Measurements from ENCODE around the gene MATR3.

Gene MATR3

DNA sequence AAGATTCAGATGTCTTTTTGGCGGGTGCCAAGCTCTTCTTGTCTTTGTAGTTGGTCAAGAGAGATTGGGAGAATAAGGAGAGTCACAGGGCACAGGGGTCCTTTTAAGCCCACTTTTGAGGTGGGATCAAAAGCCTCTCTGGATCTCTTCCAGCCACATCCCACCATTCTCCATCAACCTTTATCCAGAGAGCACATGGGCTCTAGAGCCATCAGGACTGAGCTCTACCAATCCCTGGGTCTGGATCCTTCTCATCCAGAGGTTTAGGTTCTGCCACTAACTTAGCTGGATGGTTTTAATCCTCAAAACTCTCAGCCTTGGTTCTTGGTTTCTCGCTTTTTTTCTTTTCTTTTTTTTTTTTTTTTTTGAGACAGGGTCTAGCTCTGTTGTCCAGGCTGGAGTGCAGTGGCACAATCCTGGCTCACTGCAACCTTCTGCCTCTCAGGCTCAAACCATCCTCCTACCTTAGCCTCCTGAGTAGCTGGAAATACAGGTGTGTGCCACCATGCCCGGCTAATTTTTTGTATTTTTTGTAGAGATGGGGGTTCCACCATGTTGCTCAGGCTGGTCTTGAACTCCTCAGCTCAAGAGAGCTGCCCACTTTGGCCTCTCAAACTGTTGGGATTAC is 44.6 kb upstream of the MATR3 start:
- TF ChIP-seq, protein P1, sequence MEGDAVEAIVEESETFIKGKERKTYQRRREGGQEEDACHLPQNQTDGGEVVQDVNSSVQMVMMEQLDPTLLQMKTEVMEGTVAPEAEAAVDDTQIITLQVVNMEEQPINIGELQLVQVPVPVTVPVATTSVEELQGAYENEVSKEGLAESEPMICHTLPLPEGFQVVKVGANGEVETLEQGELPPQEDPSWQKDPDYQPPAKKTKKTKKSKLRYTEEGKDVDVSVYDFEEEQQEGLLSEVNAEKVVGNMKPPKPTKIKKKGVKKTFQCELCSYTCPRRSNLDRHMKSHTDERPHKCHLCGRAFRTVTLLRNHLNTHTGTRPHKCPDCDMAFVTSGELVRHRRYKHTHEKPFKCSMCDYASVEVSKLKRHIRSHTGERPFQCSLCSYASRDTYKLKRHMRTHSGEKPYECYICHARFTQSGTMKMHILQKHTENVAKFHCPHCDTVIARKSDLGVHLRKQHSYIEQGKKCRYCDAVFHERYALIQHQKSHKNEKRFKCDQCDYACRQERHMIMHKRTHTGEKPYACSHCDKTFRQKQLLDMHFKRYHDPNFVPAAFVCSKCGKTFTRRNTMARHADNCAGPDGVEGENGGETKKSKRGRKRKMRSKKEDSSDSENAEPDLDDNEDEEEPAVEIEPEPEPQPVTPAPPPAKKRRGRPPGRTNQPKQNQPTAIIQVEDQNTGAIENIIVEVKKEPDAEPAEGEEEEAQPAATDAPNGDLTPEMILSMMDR (IDR thresholded peaks at IDR 0.05; ENCODE audit: low read depth, low read length): no peak
- no peak for TF ChIP-seq EZH2phosphoT487 (IDR thresholded peaks at IDR 0.05; ENCODE audit: low read depth)
- Histone ChIP-seq H3K79me2 (ENCODE audit: low read length) (no peaks in the 10 kb centered on the region), H3K4me1 (ENCODE audit: low read length) (peaks cover 22% of the 10 kb centered on the region), H2AFZ (ENCODE audit: low read depth, low read length) (no peak overlapping the region), H3K4me2 (ENCODE audit: low read length) (no peak overlapping the region), H3K36me3 (replicated peaks; ENCODE audit: low read depth, low read length) (no peaks in the 10 kb centered on the region), H3K27me3 (ENCODE audit: low read depth, low read length) (no peaks in the 10 kb centered on the region), H3K4me3 (ENCODE audit: low read length) (no peak overlapping the region), H3K27ac (ENCODE audit: low read length) (no peak overlapping the region), H4K20me1 (ENCODE audit: insufficient read depth, low read length) (no peaks in the 10 kb centered on the region), H3K9ac (ENCODE audit: low read length) (no peak overlapping the region), H3K9me3 (ENCODE audit: insufficient read depth, low read length) (no peaks in the 10 kb centered on the region)

DNA sequence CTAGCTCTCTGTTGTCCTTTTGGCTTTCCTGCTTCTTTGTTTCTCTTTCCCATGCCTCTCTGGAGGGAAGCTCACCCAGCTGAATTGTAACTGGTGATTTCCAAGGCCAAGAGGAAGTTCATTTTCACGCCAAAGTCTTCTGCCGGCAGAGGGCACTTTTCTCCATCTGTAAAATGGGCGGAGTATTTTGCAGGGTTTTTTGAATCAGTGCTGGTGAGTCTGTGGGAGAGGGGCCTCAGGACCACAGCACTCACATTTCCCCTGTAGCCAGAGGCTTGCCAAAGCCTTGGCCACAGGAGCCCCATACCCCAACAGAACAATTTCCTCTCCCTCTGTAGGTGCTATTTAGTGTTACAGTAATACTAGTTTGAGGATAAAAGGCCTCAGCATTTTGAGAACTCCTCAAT is 42.3 kb upstream of the MATR3 start:
- Histone ChIP-seq H3K4me3 (ENCODE audit: low read length) (peak overlapping the region; percentile 33), H3K4me2 (ENCODE audit: low read length) (peak overlapping the region; percentile 76), H3K36me3 (replicated peaks; ENCODE audit: low read depth, low read length) (no peaks in the 10 kb centered on the region), H3K27ac (ENCODE audit: low read length) (peak overlapping the region; percentile 64), H2AFZ (ENCODE audit: low read depth, low read length) (0 out of 2 replicates have a peak overlapping the region, but pooled peaks have one; percentile 58), H3K9me3 (ENCODE audit: insufficient read depth, low read length) (no peaks in the 10 kb centered on the region), H3K4me1 (ENCODE audit: low read length) (peaks cover 24% of the 10 kb centered on the region), H4K20me1 (ENCODE audit: insufficient read depth, low read length) (no peaks in the 10 kb centered on the region), H3K27me3 (ENCODE audit: low read depth, low read length) (no peaks in the 10 kb centered on the region), H3K79me2 (ENCODE audit: low read length) (no peaks in the 10 kb centered on the region), H3K9ac (ENCODE audit: low read length) (peak overlapping the region; percentile 35; the same call in 1 of the 2 replicates)
- TF ChIP-seq EZH2phosphoT487 (IDR thresholded peaks at IDR 0.05; ENCODE audit: low read depth): no peak
- TF ChIP-seq, protein P1 (IDR thresholded peaks at IDR 0.05; ENCODE audit: low read depth, low read length): peak; percentile 69

DNA sequence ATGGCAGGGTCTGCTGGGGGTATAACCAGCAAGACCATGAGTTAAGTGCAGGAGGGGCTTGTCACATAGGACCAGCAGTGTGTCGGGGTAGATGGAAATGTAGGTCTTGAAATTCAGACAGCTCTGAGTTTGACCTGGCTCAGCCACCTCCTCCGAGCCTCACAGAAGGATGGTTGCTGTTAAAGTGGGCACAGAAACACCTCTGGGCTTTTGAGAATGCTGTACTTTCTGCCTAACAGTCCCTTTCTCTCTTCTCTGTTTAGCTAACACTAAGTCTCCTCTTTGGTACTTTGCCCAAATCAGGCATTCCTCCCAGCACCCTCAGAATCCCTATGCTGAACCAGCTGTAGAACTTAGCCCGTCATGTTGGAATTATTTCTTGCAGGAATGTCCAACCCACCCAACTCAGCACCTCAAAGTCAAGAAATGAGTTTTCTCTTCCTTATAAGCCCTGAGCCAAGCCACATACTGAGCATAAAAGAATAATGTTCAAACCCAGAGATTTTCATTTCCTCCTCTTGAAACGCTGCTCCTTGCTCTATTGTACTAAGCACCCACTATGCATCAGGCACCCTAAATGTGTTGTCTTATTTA is 41.7 kb upstream of the MATR3 start:
- Histone ChIP-seq H4K20me1 (ENCODE audit: insufficient read depth, low read length) (no peaks in the 10 kb centered on the region), H3K9me3 (ENCODE audit: insufficient read depth, low read length) (no peaks in the 10 kb centered on the region), H2AFZ (ENCODE audit: low read depth, low read length) (0 out of 2 replicates have a peak overlapping the region, but pooled peaks have one; percentile 58), H3K4me1 (ENCODE audit: low read length) (peaks cover 24% of the 10 kb centered on the region), H3K36me3 (replicated peaks; ENCODE audit: low read depth, low read length) (no peaks in the 10 kb centered on the region), H3K79me2 (ENCODE audit: low read length) (no peaks in the 10 kb centered on the region), H3K9ac (ENCODE audit: low read length) (peak overlapping the region; percentile 35; the same call in 1 of the 2 replicates), H3K4me2 (ENCODE audit: low read length) (peak overlapping the region; percentile 76), H3K4me3 (ENCODE audit: low read length) (peak overlapping the region; percentile 33), H3K27me3 (ENCODE audit: low read depth, low read length) (no peaks in the 10 kb centered on the region), H3K27ac (ENCODE audit: low read length) (peak overlapping the region; percentile 64)
- TF ChIP-seq EZH2phosphoT487 (IDR thresholded peaks at IDR 0.05; ENCODE audit: low read depth): no peak
- TF ChIP-seq, protein P1 (IDR thresholded peaks at IDR 0.05; ENCODE audit: low read depth, low read length): no peak

DNA sequence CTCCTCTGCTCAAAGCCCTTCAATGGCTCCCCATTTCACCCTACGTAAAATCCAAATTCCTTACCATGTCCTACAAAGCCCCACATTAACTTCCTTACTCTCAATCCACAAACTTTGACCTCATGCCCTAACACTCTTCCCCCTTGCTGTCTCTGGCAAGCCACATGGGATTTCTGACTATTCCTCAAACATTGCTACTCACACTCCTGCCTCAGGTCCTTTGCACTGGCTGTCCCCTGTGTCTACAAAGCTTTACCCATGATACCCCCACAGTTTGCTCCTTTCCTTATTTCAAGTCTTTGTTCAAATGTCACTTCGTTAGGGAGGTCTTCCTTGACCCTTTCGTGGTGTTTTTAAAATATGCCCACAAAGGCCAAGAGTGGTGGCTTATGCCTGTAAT is 40.4 kb upstream of the MATR3 start:
- Histone ChIP-seq H3K27ac (ENCODE audit: low read length) (no peak overlapping the region), H3K4me3 (ENCODE audit: low read length) (no peak overlapping the region), H3K36me3 (replicated peaks; ENCODE audit: low read depth, low read length) (no peaks in the 10 kb centered on the region), H3K9ac (ENCODE audit: low read length) (no peak overlapping the region), H2AFZ (ENCODE audit: low read depth, low read length) (no peak overlapping the region), H3K27me3 (ENCODE audit: low read depth, low read length) (no peaks in the 10 kb centered on the region), H3K4me2 (ENCODE audit: low read length) (no peak overlapping the region), H4K20me1 (ENCODE audit: insufficient read depth, low read length) (no peaks in the 10 kb centered on the region), H3K4me1 (ENCODE audit: low read length) (peaks cover 24% of the 10 kb centered on the region), H3K9me3 (ENCODE audit: insufficient read depth, low read length) (no peaks in the 10 kb centered on the region), H3K79me2 (ENCODE audit: low read length) (no peaks in the 10 kb centered on the region)
- no peak for TF ChIP-seq EZH2phosphoT487 (IDR thresholded peaks at IDR 0.05; ENCODE audit: low read depth)
- TF ChIP-seq, protein P1 (IDR thresholded peaks at IDR 0.05; ENCODE audit: low read depth, low read length): no peak

Measured in OCI-LY3 (cell line).